ENCODE data around the gene EHMT1.
"Not testable (repeated sequence)": the region's sequence is repeated elsewhere in the genome, so short reads cannot be mapped to it uniquely, and the experiment has no call there.

- TF ChIP-seq CTCF (conservative IDR thresholded peaks at IDR 0.05); ZFX (IDR thresholded peaks at IDR 0.05): not testable (repeated sequence)
Observed at GRCh38 chr9:137884547-137884946, 265.7 kb downstream of the EHMT1 start.

Data from C4-2B (cell line).